DOHH2 (cell line): ENCODE results near the gene PLA2G7.
"Not testable (repeated sequence)": the region's sequence is repeated elsewhere in the genome, so short reads cannot be mapped to it uniquely, and the experiment has no call there.

Experiments
- H3F3A ChIP-seq: fragments of 200-600 bp; sonication (generic), shearing (Covaris generic); 2 replicates; pipeline ENCODE4 v1.6.0; 2016; ENCODE audit warnings: antibody characterized with exemption, mild to moderate bottlenecking; ENCODE audit not compliant: control insufficient read depth, insufficient read depth
- H3K27ac ChIP-seq: fragments of 200-600 bp; sonication (generic); 2 replicates; pipeline ENCODE4 v1.5.1; 2014; ENCODE audit warnings: low read depth, mild to moderate bottlenecking, low read length, moderate library complexity
- H3K27me3 ChIP-seq: fragments of 200-600 bp; sonication (generic); 2 replicates; pipeline ENCODE4 v1.6.1; 2014; ENCODE audit warnings: mild to moderate bottlenecking, low read length, mixed read lengths; ENCODE audit not compliant: control insufficient read depth
- H3K36me3 ChIP-seq: fragments of 200-600 bp; sonication (generic); 2 replicates; pipeline ENCODE4 v1.6.1; 2014; ENCODE audit warnings: mild to moderate bottlenecking, low read length, moderate library complexity, mixed read lengths; ENCODE audit not compliant: control insufficient read depth
- H3K4me1 ChIP-seq: fragments of 200-600 bp; sonication (generic); 2 replicates; pipeline ENCODE4 v1.6.1; 2014; ENCODE audit warnings: mild to moderate bottlenecking, low read length, mixed read lengths; ENCODE audit not compliant: control insufficient read depth
- H3K4me2 ChIP-seq: fragments of 200-600 bp; sonication (generic); 2 replicates; pipeline ENCODE4 v1.6.0; 2014; ENCODE audit warnings: mild to moderate bottlenecking, low read length, moderate library complexity
- H3K4me3 ChIP-seq: fragments of 200-600 bp; sonication (generic); 2 replicates; pipeline ENCODE4 v1.5.1; 2014; ENCODE audit warnings: mild to moderate bottlenecking, low read length, mixed read lengths
- H3K79me2 ChIP-seq: fragments of 200-600 bp; sonication (generic); 2 replicates; pipeline ENCODE4 v1.6.1; 2014; ENCODE audit warnings: mild to moderate bottlenecking, low read length, mixed read lengths; ENCODE audit not compliant: control insufficient read depth
- H3K9me2 ChIP-seq: fragments of 200-600 bp; sonication (generic); replicated peaks from 2 replicates; pipeline ENCODE4 v1.6.1; 2014; ENCODE audit warnings: mild to moderate bottlenecking, low read length, mixed read lengths; ENCODE audit not compliant: control insufficient read depth
- H3K9me3 ChIP-seq: fragments of 200-600 bp; sonication (generic); 2 replicates; pipeline ENCODE4 v1.6.1; 2014; ENCODE audit warnings: antibody characterized with exemption, low read length, mixed read lengths; ENCODE audit not compliant: control insufficient read depth, insufficient read depth
- H4K20me1 ChIP-seq: fragments of 200-600 bp; sonication (generic); 2 replicates; pipeline ENCODE4 v1.6.0; 2014; ENCODE audit warnings: low read depth, mild to moderate bottlenecking, antibody characterized with exemption, low read length, moderate library complexity; ENCODE audit not compliant: control insufficient read depth, insufficient read depth
- EZH2phosphoT487 ChIP-seq: fragments of 200-600 bp; sonication (generic); IDR thresholded peaks from 2 replicates; pipeline ENCODE4 v1.6.1; 2017; ENCODE audit warnings: borderline replicate concordance, mild to moderate bottlenecking, antibody characterized with exemption, low read length, moderate library complexity, mixed read lengths
- TF ChIP-seq, protein P1 (sequence below): fragments of 200-600 bp; sonication (generic); IDR thresholded peaks from one replicate; pipeline ENCODE4 v1.5.1; 2014; ENCODE audit warnings: antibody characterized with exemption, mild to moderate bottlenecking, low read depth, low read length; ENCODE audit not compliant: poor library complexity, severe bottlenecking

The PLA2G7 gene

DNA sequence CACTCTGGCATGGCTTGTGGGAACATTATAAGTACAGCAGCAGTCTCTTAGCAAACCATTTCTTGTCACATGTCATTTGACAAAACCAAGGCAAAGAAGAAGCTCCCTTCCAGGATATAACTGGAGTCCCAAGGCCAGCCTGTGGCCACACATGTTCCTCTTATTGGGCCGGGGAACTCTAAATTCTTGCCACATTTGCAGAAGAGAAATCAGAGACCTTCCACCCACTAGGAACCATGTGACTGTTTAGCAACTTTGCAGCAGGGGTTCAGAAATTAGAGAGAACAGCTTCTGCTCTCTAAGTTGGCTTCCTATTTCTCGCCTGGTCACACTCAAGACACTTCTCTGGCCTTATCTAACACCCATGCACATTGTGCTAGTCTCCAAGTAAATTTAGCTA, 37.6 kb upstream of the PLA2G7 start:
- H3K4me2 ChIP-seq, result no peak overlapping the region
- TF ChIP-seq EZH2phosphoT487, result no peak
- TF ChIP-seq, protein P1, sequence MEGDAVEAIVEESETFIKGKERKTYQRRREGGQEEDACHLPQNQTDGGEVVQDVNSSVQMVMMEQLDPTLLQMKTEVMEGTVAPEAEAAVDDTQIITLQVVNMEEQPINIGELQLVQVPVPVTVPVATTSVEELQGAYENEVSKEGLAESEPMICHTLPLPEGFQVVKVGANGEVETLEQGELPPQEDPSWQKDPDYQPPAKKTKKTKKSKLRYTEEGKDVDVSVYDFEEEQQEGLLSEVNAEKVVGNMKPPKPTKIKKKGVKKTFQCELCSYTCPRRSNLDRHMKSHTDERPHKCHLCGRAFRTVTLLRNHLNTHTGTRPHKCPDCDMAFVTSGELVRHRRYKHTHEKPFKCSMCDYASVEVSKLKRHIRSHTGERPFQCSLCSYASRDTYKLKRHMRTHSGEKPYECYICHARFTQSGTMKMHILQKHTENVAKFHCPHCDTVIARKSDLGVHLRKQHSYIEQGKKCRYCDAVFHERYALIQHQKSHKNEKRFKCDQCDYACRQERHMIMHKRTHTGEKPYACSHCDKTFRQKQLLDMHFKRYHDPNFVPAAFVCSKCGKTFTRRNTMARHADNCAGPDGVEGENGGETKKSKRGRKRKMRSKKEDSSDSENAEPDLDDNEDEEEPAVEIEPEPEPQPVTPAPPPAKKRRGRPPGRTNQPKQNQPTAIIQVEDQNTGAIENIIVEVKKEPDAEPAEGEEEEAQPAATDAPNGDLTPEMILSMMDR, result no peak
- no peak overlapping the region for H3K4me3 ChIP-seq
- no peaks in the 10 kb centered on the region for H3K79me2 ChIP-seq
- H3F3A ChIP-seq, result no peaks in the 10 kb centered on the region
- no peaks in the 10 kb centered on the region for H3K4me1 ChIP-seq
- no peaks in the 10 kb centered on the region for H4K20me1 ChIP-seq
- no peaks in the 10 kb centered on the region for H3K27me3 ChIP-seq
- no peak overlapping the region for H3K27ac ChIP-seq
- no peaks in the 10 kb centered on the region for H3K9me3 ChIP-seq
- H3K36me3 ChIP-seq, result no peaks in the 10 kb centered on the region
- no peaks in the 10 kb centered on the region for H3K9me2 ChIP-seq

DNA sequence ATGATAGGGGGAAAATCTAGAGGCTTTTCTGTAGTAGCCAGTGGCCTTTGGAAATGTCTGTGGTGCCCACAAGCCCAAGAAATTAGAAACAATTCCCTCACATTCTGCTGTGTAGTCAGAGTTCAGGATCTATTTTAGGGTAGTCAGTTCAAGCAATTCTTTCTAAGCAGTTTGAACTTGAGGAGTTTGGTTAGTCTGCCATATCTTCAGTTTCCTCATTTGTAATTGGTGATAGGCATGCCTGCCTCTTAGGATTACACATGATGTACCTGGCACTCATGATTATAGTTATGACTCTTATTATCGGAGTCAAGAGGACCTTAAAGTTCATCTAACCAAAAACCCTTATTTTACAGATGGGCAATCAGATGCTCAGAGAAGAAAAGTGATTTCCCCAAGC, 36.8 kb upstream of the PLA2G7 start:
- no peaks in the 10 kb centered on the region for H3K9me2 ChIP-seq
- H3K4me3 ChIP-seq, result no peak overlapping the region
- H3K79me2 ChIP-seq, result no peaks in the 10 kb centered on the region
- 0 out of 2 replicates have a peak, but pooled peaks cover 3% of the 10 kb centered on the region for H3K9me3 ChIP-seq
- no peaks in the 10 kb centered on the region for H3K4me1 ChIP-seq
- H3F3A ChIP-seq, result no peaks in the 10 kb centered on the region
- TF ChIP-seq EZH2phosphoT487, result no peak
- TF ChIP-seq, protein P1, result no peak
- no peaks in the 10 kb centered on the region for H3K27me3 ChIP-seq
- H3K27ac ChIP-seq, result no peak overlapping the region
- H3K4me2 ChIP-seq, result no peak overlapping the region
- H4K20me1 ChIP-seq, result no peaks in the 10 kb centered on the region
- no peaks in the 10 kb centered on the region for H3K36me3 ChIP-seq

DNA sequence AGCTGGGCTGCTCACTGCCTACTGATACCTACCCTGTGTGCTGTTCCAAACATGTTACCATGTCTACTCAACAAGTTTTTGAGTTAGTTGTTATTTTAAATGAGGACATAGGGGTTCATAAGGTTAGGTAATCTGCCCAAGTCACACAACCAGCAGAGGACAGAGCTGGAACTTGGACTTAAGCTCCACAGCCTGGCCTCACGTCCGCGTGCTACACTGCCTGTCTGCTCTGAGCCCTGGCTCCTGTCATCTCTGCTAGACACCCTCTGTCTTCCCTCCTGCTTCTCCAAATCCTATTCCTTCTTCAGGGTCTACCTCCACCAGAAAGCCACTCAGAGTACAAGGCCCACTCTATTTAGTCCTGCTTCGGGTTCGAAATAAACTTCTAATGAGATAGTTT, 29.8 kb upstream of the PLA2G7 start:
- H3K27ac ChIP-seq, result no peak overlapping the region
- H3K4me1 ChIP-seq, result no peaks in the 10 kb centered on the region
- H3K36me3 ChIP-seq, result no peaks in the 10 kb centered on the region
- no peak for TF ChIP-seq EZH2phosphoT487
- TF ChIP-seq, protein P1, result no peak
- H3K9me3 ChIP-seq, result 0 out of 2 replicates have a peak, but pooled peaks cover 4% of the 10 kb centered on the region
- H3K4me2 ChIP-seq, result no peak overlapping the region
- H3K27me3 ChIP-seq, result no peaks in the 10 kb centered on the region
- no peak overlapping the region for H3K4me3 ChIP-seq
- no peaks in the 10 kb centered on the region for H4K20me1 ChIP-seq
- no peaks in the 10 kb centered on the region for H3K9me2 ChIP-seq
- H3F3A ChIP-seq, result no peaks in the 10 kb centered on the region
- H3K79me2 ChIP-seq, result no peaks in the 10 kb centered on the region

DNA sequence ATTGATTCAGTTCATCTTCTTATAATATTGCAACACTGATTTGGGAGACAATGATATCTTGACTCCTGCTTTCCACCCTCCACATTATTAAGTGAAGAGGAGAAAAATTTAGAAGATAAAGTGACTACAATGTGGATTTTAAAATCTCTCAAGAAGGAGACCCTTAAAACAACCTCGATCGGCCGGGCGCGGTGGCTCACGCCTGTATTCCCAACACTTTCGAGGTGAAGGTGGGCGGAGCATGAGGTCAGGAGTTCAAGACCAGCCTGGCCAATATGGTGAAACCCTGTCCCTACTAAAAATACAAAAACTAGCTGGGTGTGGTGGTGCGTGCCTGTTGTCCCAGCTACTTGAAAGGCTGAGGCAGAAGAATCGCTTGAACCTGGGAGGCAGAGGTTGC, 29.1 kb upstream of the PLA2G7 start:
- not testable (repeated sequence) for H3K27me3 ChIP-seq, H3K79me2 ChIP-seq, H3K9me3 ChIP-seq, H3K4me3 ChIP-seq, H3K4me2 ChIP-seq, H3K36me3 ChIP-seq, H3K27ac ChIP-seq, H3K9me2 ChIP-seq, H3F3A ChIP-seq, H4K20me1 ChIP-seq, H3K4me1 ChIP-seq
